ENCODE measurements around the gene CASKIN2.

DNA sequence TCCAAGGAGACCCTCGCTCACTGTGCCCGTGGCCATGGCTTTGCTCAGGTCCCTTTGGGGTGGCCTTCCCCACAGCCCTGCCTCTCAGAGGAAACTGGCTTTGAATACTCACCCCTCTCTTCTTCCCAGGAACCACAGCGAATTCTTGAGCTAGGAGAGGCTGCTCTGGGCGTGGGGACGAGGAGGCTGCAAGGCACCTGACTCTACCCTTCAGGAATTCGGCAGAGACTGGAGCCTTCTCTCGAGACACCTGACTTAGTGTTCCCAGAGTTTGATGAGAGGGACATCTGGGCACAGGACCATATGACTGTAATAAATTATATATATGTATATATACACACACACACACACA is 16.4 kb upstream of the CASKIN2 start:
- TF ChIP-seq EZH2phosphoT487 (IDR thresholded peaks at IDR 0.05; ENCODE audit: insufficient read depth, low read depth) (no peak), EZH2 (IDR thresholded peaks at IDR 0.05; ENCODE audit: insufficient read depth, poor library complexity, severe bottlenecking) (no peak)
